Fibroblast of lung (primary cell): ENCODE data around the gene DGKQ. TPM values are rescaled to one million over a fixed set of nuclear protein-coding genes. Genes with fewer than 3 reads are reported as not detected.

ENCODE experiments used
- DNase-seq, 2 donors: peaks; one replicate each; pipeline versions ENCODE4 v3.0.0 to v3.0.0-alpha.2; 2010; ENCODE audit warnings: low read depth in 2 of 2
- H2AFZ ChIP-seq: 2 replicates; pipeline ENCODE4 v1.5.1; 2012; ENCODE audit warnings: low read length, control low read depth, inconsistent platforms
- H3K27ac ChIP-seq: 2 replicates; pipeline ENCODE4 v1.5.1; 2011; ENCODE audit warnings: low read length, control low read depth; ENCODE audit not compliant: insufficient read depth
- H3K27me3 ChIP-seq: 2 replicates; pipeline ENCODE4 v1.5.1; 2011; ENCODE audit warnings: mild to moderate bottlenecking, low read length; ENCODE audit not compliant: control insufficient read depth, insufficient read depth
- H3K36me3 ChIP-seq: 2 replicates; pipeline ENCODE4 v1.5.1; 2011; ENCODE audit warnings: low read length; ENCODE audit not compliant: control insufficient read depth, insufficient read depth
- H3K4me1 ChIP-seq: 2 replicates; pipeline ENCODE4 v1.5.1; 2011; ENCODE audit warnings: low read length; ENCODE audit not compliant: control insufficient read depth, insufficient read depth; ENCODE audit errors: extremely low read depth
- H3K4me2 ChIP-seq: 2 replicates; pipeline ENCODE4 v1.5.1; 2011; ENCODE audit warnings: low read length, control low read depth; ENCODE audit not compliant: insufficient read depth; ENCODE audit errors: extremely low read depth
- H3K4me3 ChIP-seq, 4 experiments: fragments of 200-600 bp in 1 of 4; sonication (generic) in 1 of 4; replicated peaks in 1 of 4; 2 replicates each; pipeline ENCODE4 v1.5.1; 2011 to 2016; ENCODE audit warnings: low read length in 4 of 4, low read depth in 3 of 4, mild to moderate bottlenecking in 3 of 4, control low read depth in 2 of 4, inconsistent platforms in 1 of 4, mixed read lengths in 1 of 4; ENCODE audit not compliant: insufficient read depth in 1 of 4; ENCODE audit errors: control extremely low read depth in 1 of 4
- H3K79me2 ChIP-seq: 2 replicates; pipeline ENCODE4 v1.5.1; 2012; ENCODE audit warnings: mild to moderate bottlenecking, low read length, inconsistent platforms; ENCODE audit not compliant: control insufficient read depth, insufficient read depth
- H3K9ac ChIP-seq: 2 replicates; pipeline ENCODE4 v1.5.1; 2011; ENCODE audit warnings: mild to moderate bottlenecking, low read length, control low read depth; ENCODE audit not compliant: insufficient read depth
- H3K9me3 ChIP-seq: 2 replicates; pipeline ENCODE4 v1.5.1; 2012; ENCODE audit warnings: low read depth, low read length; ENCODE audit not compliant: control insufficient read depth, insufficient read depth
- H4K20me1 ChIP-seq: 2 replicates; pipeline ENCODE4 v1.5.1; 2011; ENCODE audit warnings: low read length; ENCODE audit not compliant: control insufficient read depth, insufficient read depth; ENCODE audit errors: extremely low read depth
- CTCF ChIP-seq, 2 donors: IDR thresholded peaks in 1 of 2; conservative IDR thresholded peaks in 1 of 2; 1 replicate in 1 of 2; 2 replicates in 1 of 2; pipeline ENCODE4 v1.5.1; 2011 to 2012; ENCODE audit warnings: low read length in 2 of 2, control low read depth in 1 of 2, inconsistent platforms in 1 of 2, low read depth in 1 of 2, mild to moderate bottlenecking in 1 of 2
- EZH2 ChIP-seq: IDR thresholded peaks from 2 replicates; pipeline ENCODE4 v1.5.1; 2012; ENCODE audit warnings: low read length, control low read depth, mild to moderate bottlenecking; ENCODE audit errors: missing control alignments
- polyA plus RNA-seq, 2 donors: library from polyadenylated mRNA; depleted of rRNA in 1 of 2; stranded (reverse) in 1 of 2; unstranded in 1 of 2; fragments of >200 nt; gene quantifications; 2 replicates each; pipeline ENCODE4 v1.2.1, GENCODE V29; 2011 to 2012; ENCODE audit warnings: missing spikeins in 1 of 2
- total RNA-seq: library from RNA; depleted of rRNA; stranded (reverse); fragments of >200 nt; gene quantifications from 2 replicates; pipeline ENCODE4 v1.2.1, GENCODE V29; 2014

DGKQ gene
- total and polyA plus RNA-seq, 2 donors (not counting 1 experiment from before 2014, with no cell fraction given): 2.1 to 13.2 TPM

GRCh38 chr4:989722-990471 is 16.5 kb upstream of the DGKQ start:
- Histone ChIP-seq H2AFZ (no peak overlapping the region), H3K9ac (no peak overlapping the region), H3K27me3 (no peaks in the 10 kb centered on the region), H3K4me3 (no peak overlapping the region), H4K20me1 (no peaks in the 10 kb centered on the region), H3K4me2 (no peak overlapping the region), H3K9me3 (no peaks in the 10 kb centered on the region), H3K79me2 (no peaks in the 10 kb centered on the region), H3K27ac (no peak overlapping the region), H3K4me1 (no peaks in the 10 kb centered on the region), H3K36me3 (peaks cover 6% of the 10 kb centered on the region)
- DNase-seq: no peak
- TF ChIP-seq CTCF (conservative IDR thresholded peaks at IDR 0.05 in 1 of 2, IDR thresholded peaks at IDR 0.05 in 1 of 2; ENCODE audit: low read depth in 1 of 2, low read length in 2 of 2) (no peak), EZH2 (no peak)

DNA sequence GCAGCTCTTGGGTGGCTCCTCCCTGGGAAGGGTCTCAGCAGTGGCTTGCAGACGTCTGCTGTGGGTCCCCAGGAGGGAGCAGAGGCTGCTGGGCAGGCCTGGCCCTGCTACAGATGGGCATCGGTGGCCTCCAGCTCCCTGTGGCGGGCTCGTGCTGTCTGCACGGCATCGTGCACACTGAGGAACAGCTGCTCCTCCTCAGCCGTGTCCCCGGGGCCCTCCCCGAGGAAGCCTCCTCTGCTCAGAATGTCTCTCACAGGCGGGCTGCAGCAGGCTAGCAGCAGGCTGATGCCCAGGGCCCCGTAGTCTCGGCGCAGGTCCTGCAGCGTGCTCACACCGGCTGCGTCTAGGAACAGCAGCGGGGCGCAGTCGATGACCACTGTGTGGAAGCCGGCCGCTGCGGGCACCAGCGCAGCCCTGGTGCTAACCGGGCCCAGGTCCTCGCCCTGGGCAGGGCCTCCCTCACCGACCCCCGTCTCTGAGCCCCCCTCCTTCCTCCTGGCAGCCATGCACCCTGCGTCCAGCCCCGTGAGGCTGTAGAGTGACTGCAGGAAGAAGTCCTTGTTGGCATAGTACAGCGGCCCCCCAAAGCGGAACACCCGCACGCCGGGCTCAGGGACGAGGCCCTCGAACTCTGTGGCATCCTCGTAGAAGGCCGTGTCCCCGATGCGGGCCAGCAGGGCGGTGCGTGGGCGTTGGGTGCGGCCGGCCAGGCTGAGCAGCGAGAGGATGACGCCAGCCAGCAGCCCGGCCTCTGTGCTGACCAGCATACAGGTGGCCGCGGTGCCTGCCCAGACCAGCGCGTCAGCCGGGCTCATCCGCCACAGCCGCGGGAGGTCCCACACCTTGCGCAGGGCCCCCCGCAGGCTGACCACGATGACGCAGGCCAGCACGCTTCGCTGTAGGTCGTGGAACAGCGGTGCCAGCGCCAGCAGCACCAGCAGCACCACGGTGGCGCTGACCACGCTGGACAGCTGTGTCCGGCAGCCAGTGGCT is 15.7 kb upstream of the DGKQ start:
- H3K27ac ChIP-seq: no peak overlapping the region
- no peak for DNase-seq

More for the DNA sequence above, 15.7 kb upstream of the DGKQ start:
- Histone ChIP-seq H3K79me2 (no peaks in the 10 kb centered on the region), H2AFZ (no peak overlapping the region), H3K4me3 (no peak overlapping the region), H3K27me3 (no peaks in the 10 kb centered on the region), H3K4me1 (no peaks in the 10 kb centered on the region), H4K20me1 (no peaks in the 10 kb centered on the region), H3K9me3 (no peaks in the 10 kb centered on the region), H3K9ac (no peak overlapping the region), H3K36me3 (peaks cover 6% of the 10 kb centered on the region), H3K4me2 (no peak overlapping the region)
- TF ChIP-seq EZH2 (no peak), CTCF (conservative IDR thresholded peaks at IDR 0.05 in 1 of 2, IDR thresholded peaks at IDR 0.05 in 1 of 2; ENCODE audit: low read depth in 1 of 2, low read length in 2 of 2) (no peak)
